Myocyte (in vitro differentiated cells): ENCODE results near the gene ST8SIA4. TPM values are rescaled to one million over a fixed set of nuclear protein-coding genes. Genes with fewer than 3 reads are reported as not detected.
A peak's percentile ranks its signal among the peaks of the same experiment; 100 is the strongest.

ENCODE experiments used
- DNase-seq: peaks from one replicate; pipeline ENCODE4 v3.0.0-alpha.2; 2012; ENCODE audit warnings: low read depth
- polyA plus RNA-seq: library from polyadenylated mRNA; unstranded; fragments of >200 nt; gene quantifications from one replicate; pipeline ENCODE4 v1.2.1, GENCODE V29; 2012; ENCODE audit warnings: missing spikeins
- total RNA-seq: library from RNA; depleted of rRNA; stranded (reverse); fragments of >200 nt; gene quantifications from 2 replicates; pipeline ENCODE4 v1.2.3, GENCODE V29; 2014

Gene ST8SIA4, protein sequence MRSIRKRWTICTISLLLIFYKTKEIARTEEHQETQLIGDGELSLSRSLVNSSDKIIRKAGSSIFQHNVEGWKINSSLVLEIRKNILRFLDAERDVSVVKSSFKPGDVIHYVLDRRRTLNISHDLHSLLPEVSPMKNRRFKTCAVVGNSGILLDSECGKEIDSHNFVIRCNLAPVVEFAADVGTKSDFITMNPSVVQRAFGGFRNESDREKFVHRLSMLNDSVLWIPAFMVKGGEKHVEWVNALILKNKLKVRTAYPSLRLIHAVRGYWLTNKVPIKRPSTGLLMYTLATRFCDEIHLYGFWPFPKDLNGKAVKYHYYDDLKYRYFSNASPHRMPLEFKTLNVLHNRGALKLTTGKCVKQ
- 3.0 and 4.5 TPM in 2 replicates for total RNA-seq
- 0.25 TPM for polyA plus RNA-seq

GRCh38 chr5:100903039-100903887 lies at the start of gene ST8SIA4:
TSS of gene ST8SIA4 (minus strand) at chr5:100903282. CDS start at chr5:100902955, 327 bp downstream.
- DNase-seq: peak; percentile 76

DNA sequence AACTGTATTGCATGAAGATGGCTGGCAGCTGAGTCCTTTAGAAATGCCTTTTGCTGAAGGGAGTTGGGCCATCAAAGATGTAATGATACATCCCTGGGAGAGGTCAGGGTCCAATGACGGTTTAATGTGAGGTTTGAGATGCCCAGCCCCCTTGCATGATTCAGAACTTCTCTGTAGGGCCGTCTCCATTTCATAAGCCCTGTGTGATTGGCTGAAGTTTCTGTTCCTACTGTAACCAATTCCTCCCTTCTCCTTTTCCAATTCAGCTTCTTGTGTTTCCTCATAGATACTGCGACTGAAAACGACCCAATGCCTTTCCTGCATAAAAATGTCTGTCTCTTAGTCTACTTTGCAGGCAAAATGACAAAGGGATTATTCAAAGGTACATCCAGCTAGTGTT lies 47.9 kb upstream of the ST8SIA4 start:
- peak; percentile 12 for DNase-seq

DNA sequence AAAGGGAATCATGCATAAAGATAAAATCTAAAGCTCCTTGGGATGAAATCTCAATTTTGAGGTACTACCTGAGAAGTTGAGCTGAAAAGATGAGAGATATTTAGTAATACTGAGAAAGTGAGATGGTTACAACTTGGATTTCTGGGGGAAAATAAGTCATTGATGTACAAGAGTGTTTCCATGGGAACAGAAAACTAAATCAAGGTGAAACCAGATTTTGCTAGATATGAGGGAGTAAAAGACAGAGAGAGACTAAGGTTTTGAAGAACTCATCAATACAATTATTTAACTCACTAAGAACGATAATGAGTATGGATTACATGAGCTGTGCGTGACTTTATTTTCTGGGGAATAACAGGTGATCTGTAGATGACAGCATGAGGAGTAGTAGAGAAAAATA lies 10.2 kb upstream of the ST8SIA4 start:
- no peak for DNase-seq

DNA sequence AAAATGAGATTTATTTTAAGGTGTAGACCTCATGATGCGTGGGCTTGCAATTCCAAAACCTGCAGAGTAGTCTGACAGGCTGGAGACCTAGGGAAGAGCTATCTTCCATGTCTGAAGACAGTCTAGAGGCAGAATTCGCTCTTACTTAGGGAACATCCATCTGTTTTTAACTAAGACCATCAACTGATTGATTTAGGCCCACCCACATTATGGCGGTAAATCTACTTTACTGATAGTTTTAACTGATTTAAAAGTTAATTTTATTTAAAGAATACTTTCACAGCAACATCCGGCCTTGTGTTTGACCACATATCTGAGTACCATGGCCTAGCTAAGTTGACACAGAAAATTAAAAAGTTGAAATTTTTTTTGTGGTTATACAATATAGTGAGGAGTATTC lies 6.0 kb upstream of the ST8SIA4 start:
- no peak for DNase-seq

GRCh38 chr5:100905259-100905914 lies 2.3 kb upstream of the ST8SIA4 start:
- DNase-seq: no peak

- DNase-seq: no peak
Measured at GRCh38 chr5:100904259-100904861, 1.3 kb upstream of the ST8SIA4 start.

DNA sequence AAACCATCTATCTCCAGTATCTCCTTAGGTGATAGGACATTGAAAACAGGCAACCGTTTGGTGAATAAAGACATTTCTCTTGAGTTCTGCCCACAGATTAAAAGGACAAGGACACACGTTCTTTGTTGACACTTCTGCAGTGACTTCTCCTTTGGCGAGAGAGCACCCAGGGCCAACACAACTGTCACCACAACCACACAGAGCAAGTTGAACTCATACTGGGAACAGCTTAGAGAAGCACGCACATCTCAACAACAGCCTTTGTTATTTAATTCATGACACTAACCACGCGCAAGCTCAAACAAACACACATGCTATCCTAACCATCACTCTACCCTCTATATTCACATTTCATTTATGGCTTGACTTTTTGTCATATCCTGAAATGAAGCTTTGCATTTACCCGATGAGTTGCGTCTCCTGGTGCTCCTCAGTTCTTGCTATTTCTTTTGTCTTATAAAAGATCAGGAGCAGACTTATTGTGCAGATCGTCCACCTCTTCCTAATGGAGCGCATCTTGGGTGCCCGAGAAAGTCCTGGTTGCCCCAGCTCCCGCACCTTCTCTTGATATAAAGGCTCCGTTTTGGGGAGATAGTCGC lies 543 bp downstream of the ST8SIA4 start:
- DNase-seq: peak; percentile 57

DNA sequence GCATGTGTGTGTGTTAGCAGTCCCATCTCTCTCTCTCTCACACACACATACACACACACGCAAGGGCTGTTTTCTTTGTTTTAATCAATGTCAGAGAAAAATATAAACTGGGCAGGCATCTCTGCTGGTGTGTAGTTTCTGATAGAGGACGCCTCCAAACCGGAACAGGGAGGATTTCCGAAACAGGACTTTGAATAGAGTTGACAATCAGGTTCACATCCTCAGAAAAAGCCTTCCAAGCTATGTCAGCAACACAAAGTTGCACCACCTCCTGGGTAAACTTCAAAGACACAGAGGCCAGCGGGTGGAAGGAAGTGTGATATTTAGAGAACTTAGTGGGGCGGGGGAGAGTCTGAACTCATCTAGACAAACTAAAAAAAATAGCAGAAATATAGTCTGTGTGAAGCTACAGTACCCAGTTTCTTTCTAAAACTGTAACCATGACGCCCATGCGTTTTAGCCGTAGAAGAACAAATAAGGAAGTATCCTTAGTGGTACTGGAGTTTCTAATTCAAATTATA lies 1.2 kb downstream of the ST8SIA4 start:
- DNase-seq: peak; percentile 46

GRCh38 chr5:100900796-100901781 lies 2.0 kb downstream of the ST8SIA4 start:
- peak; percentile 71 for DNase-seq

DNA sequence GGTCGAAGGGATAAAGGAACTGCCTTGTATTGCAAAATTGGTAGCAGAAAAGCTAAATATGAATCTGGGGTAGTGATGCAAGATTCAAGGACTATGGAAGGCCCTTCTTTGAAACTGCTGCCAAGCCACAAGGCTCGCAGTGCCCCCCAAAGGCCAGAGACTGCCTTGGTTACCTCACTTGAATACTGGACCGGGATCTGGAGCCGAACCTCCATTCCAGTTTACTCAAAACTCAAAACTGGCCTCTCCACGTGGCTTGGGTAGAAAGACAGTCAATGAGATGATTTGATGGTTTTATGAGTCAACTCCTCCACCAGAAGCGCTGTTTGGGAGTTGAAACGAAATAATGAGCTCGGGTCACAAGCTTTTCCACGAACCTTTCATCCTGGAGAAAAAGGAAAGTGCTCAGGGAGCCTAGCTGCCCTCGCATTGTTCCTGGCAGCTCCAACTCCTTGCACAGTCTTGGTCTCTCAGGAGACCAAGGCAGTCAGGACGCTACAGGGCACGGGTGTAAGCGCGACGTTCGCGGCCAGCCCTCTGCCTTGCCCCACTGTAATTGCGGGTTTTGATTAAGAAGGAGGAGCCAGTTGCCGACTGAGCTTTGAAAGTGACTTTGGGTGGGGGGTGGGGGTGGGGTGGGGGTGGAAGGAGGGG lies 2.8 kb downstream of the ST8SIA4 start:
- DNase-seq: peak; percentile 71

DNA sequence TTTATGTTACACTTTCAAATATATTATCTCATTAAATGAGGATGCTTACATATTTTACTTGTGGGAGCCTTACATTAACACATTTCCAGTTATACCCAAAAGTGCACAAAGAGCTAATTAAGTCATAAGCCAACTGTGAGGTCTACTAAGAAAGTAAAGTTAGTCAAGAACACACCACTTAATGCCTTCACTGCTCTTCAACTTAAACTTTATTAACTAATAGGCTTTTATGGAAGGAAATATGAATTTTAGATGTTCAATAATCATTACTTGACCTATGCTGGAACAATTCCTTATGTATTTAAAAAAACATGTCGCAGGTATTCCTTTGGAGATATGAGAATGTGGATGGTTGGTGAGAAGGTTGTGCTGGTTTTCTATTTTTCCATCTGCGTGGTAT lies 3.4 kb downstream of the ST8SIA4 start:
- no peak for DNase-seq

DNA sequence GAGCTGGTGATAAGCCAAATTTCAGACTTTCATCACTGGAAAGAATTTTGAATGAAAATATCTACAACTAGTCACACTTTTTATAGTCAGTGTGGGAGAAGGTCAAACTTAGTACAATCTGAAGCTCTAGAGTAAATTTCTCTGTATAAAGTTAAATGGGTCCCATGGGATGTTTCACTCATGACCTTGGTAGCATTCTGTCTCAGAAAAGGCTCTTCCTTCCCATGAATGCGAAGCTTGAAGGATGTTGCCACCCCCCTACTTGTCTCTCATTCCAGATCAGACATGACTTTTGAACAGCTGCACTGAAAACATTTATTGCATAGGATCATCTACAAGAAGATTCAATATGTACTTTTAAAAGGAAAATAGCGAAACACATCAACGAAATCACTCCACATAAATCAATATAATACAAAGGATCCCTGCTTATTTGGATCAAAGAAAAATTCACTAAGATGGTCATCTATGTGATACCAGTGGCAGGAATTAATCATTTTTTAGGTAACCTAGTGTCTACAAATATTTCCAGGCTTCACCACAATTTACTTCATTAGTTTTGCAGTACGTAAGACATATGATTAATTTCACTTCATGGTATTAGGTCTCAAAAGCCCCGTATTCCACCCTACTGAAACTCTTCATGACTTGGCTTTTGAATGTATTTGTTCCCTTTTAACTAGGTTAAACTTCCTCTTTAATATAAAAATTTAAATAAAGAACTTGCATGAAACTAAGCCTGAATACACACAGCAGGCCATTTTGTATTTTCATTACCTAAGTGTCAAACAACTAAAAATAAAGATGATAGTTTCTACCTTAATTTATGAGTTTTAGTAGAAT lies 4.4 kb downstream of the ST8SIA4 start:
- peak; percentile 30 for DNase-seq

DNA sequence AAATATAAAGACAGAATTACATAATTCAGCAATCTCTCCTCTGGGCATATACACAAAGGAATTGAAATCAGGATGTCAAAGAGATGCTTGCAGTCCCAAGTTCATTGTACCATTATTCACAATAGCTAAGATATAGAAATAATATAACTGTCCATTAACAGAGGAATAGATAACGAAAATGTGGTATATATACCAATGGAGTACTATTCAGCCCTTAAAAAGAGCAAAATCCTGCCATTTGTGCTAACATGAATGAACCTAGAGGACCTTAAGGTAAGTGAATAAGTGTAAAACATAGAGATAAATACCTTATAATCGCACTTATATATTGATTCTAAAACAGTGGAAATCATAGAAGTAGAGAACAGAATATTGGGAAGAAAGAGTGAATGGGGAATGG lies 7.0 kb downstream of the ST8SIA4 start:
- no peak for DNase-seq

DNA sequence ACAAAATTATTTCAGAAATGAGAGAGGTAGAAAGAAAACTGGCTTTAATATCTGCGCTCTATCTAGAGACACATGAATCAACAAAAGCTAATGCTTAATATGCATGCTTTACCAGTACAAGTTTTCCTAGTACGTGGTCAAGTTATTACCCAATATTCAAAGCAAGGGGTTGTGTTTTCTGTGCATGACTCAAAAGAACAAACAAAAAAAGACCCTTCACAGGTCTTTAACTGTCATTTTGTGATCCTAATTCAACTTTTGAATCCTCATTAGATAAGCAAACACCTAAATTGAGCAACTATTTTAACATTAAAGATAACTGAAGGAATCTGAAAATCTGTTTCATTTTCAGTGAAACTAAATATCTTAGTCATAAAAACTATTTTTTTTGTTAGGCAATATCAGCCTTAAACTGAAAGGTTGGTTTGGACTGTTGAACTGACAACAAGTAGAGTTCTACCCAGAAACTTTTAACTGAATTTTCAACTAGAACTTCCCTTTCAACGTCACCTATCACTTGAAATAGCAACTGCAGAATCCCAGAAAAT lies 12.5 kb downstream of the ST8SIA4 start:
- peak; percentile 62 for DNase-seq

GRCh38 chr5:100889896-100890295 lies 13.2 kb downstream of the ST8SIA4 start:
- no peak for DNase-seq

- peak; percentile 38 for DNase-seq
Measured at GRCh38 chr5:100889165-100889743, 13.8 kb downstream of the ST8SIA4 start.

DNA sequence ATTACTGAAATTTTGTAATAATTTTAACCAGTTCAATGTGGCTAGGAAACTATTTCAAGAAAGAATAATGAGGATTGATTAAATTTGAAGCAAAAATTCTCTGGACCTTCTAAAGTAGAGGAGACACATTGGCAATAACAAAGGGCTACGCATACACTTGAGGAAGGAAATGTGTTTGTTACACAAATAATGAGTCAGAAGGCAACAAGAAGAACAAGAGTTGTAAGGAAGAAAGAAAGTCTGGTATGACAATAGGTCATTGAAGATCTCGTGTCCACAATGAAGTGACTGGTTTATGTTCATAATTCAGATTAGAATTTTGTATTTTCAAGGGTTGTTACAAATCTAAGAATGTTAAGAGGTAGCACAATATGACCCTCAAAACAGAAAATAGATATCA lies 25.8 kb downstream of the ST8SIA4 start:
- DNase-seq: no peak
